AG04450 (cell line): ENCODE measurements around the gene GMCL2. TPM values are rescaled to one million over a fixed set of nuclear protein-coding genes. Genes with fewer than 3 reads are reported as not detected.

ENCODE experiments used
- CTCF ChIA-PET: fragments of 300-600, 350-600 bp; formaldehyde crosslinking; extraction: SDS; loops from one replicate; lab custom pipeline; 2022; ENCODE audit warnings: antibody characterized with exemption, inconsistent platforms; lab: Charles Lee
- POLR2A ChIA-PET: fragments of 350-600 bp; formaldehyde crosslinking; extraction: SDS; loops from one replicate; lab custom pipeline; 2021; ENCODE audit warnings: antibody characterized with exemption, inconsistent platforms; lab: Yijun Ruan, JAX
- DNase-seq: peaks from one replicate; pipeline ENCODE4 v3.0.0-alpha.2; 2011; ENCODE audit warnings: low read depth, low spot score
- H3K27ac ChIP-seq: one replicate; pipeline ENCODE4 v1.5.1; 2012; ENCODE audit warnings: low read depth, low read length, control low read depth
- H3K27me3 ChIP-seq: one replicate; pipeline ENCODE4 v1.6.0; 2012; ENCODE audit warnings: low read length; ENCODE audit not compliant: control insufficient read depth, insufficient read depth
- H3K4me3 ChIP-seq: 2 replicates; pipeline ENCODE4 v1.5.1; 2011; ENCODE audit warnings: mild to moderate bottlenecking, low read depth, low read length, control low read depth
- H3K9me3 ChIP-seq: 2 replicates; pipeline ENCODE4 v1.5.1; 2012; ENCODE audit warnings: low read length; ENCODE audit not compliant: control insufficient read depth, insufficient read depth
- polyA plus RNA-seq: library from polyadenylated mRNA; depleted of rRNA; stranded (reverse); fragments of >200 nt; gene quantifications from 2 replicates; pipeline ENCODE4 v1.2.3, GENCODE V29; 2011
- TF ChIP-seq, protein P1 (sequence below): IDR thresholded peaks from 2 replicates; pipeline ENCODE4 v1.5.1; 2011; ENCODE audit warnings: low read depth, low read length, control low read depth, inconsistent platforms

The GMCL2 gene
- polyA plus RNA-seq, 1 experiment, result not detected

GRCh38 chr5:178180141-178180863 lies 6.9 kb downstream of the GMCL2 start:
- Histone ChIP-seq H3K4me3 (no peak overlapping the region), H3K27me3 (no peaks in the 10 kb centered on the region), H3K27ac (no peak overlapping the region), H3K9me3 (no peaks in the 10 kb centered on the region; the same call in 1 of the 2 replicates)
- ChIA-PET CTCF (interaction anchor here (0.9 kb wide), 1 partner anchor 118 kb away, joined by 4 read pairs; no protein-coding TSS in a partner anchor), POLR2A (no interaction called here)
- TF ChIP-seq, protein P1, sequence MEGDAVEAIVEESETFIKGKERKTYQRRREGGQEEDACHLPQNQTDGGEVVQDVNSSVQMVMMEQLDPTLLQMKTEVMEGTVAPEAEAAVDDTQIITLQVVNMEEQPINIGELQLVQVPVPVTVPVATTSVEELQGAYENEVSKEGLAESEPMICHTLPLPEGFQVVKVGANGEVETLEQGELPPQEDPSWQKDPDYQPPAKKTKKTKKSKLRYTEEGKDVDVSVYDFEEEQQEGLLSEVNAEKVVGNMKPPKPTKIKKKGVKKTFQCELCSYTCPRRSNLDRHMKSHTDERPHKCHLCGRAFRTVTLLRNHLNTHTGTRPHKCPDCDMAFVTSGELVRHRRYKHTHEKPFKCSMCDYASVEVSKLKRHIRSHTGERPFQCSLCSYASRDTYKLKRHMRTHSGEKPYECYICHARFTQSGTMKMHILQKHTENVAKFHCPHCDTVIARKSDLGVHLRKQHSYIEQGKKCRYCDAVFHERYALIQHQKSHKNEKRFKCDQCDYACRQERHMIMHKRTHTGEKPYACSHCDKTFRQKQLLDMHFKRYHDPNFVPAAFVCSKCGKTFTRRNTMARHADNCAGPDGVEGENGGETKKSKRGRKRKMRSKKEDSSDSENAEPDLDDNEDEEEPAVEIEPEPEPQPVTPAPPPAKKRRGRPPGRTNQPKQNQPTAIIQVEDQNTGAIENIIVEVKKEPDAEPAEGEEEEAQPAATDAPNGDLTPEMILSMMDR, result no peak
- no peak for DNase-seq

DNA sequence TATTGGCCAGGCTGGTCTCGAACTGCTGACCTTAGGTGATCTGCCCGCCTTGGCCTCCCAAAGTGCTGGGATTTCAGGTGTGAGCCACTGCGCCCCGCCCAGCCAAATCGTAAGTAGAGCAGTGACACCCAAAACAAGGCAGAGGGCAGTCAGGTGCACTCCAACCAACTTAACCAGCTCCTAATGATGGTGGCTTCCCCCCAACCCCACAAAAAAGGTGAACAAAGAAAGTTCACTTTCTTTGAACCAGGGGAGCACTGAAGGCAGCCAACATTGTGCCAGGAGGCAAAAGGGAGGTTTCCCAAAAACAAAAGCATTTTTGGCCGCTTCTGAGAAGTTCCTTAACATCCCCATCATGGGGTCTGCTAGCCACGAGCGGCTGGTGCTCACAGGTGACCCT lies 9.6 kb downstream of the GMCL2 start:
- TF ChIP-seq, protein P1, result no peak
- Histone ChIP-seq H3K4me3 (no peak overlapping the region), H3K27me3 (no peaks in the 10 kb centered on the region), H3K27ac (no peak overlapping the region), H3K9me3 (no peaks in the 10 kb centered on the region; the same call in 1 of the 2 replicates)
- ChIA-PET CTCF (interaction anchor here (0.9 kb wide), 1 partner anchor 9 kb away, joined by 3 read pairs; no protein-coding TSS in a partner anchor), POLR2A (no interaction called here)
- DNase-seq, result no peak

GRCh38 chr5:178176791-178177190 lies 10.4 kb downstream of the GMCL2 start:
- ChIA-PET CTCF (no interaction called here), POLR2A (no interaction called here)
- no peak for DNase-seq
- Histone ChIP-seq H3K4me3 (no peak overlapping the region), H3K27me3 (no peaks in the 10 kb centered on the region), H3K9me3 (no peaks in the 10 kb centered on the region; the same call in 1 of the 2 replicates), H3K27ac (no peak overlapping the region)
- TF ChIP-seq, protein P1, result no peak

GRCh38 chr5:178174456-178174855 lies 12.7 kb downstream of the GMCL2 start:
- ChIA-PET CTCF (no interaction called here), POLR2A (no interaction called here)
- TF ChIP-seq, protein P1, result no peak
- Histone ChIP-seq H3K27ac (no peak overlapping the region), H3K27me3 (peaks cover 4% of the 10 kb centered on the region), H3K4me3 (no peak overlapping the region), H3K9me3 (no peaks in the 10 kb centered on the region; the same call in 1 of the 2 replicates)
- DNase-seq, result no peak

DNA sequence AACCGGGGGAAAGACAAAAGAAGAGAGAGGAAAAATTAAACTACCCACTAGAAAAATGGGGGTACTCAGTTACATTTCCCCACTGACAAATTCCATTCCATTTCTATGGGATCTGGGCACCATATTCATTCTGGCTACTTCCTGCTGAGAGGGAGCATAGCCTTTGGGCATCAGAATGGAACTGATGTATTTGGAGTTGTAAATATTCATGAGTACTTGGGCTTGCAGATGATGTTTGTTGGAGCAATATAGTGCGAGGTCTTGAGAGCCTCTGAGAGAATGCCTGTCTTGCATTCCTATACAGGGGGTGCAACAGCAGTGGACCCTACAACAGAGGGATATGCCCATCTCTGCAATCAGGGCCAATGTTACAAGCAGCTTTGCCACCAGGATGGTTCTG lies 16.7 kb downstream of the GMCL2 start:
- ChIA-PET CTCF (interaction anchor here (1.4 kb wide), 1 partner anchor 95 kb away, joined by 11 read pairs; no protein-coding TSS in a partner anchor), POLR2A (no interaction called here)
- TF ChIP-seq, protein P1, result no peak
- Histone ChIP-seq H3K27me3 (peaks cover 18% of the 10 kb centered on the region), H3K9me3 (no peaks in the 10 kb centered on the region), H3K4me3 (no peak overlapping the region), H3K27ac (no peak overlapping the region)
- no peak for DNase-seq
